D721Med (cell line): Measurements from ENCODE around the gene COX7B2.
A peak's percentile ranks its signal among the peaks of the same experiment; 100 is the strongest.

Experiments used
- DNase-seq: peaks from one replicate; pipeline ENCODE4 v3.0.0; 2011; ENCODE audit warnings: low spot score; ENCODE audit not compliant: insufficient read length
- FAIRE-seq: peaks from 2 replicates; lab custom pipeline; 2011; peaks lifted over from hg19 to GRCh38; lab: Jason Lieb, UNC
- TF ChIP-seq, protein P1 (sequence below): IDR thresholded peaks from 2 replicates; pipeline ENCODE4 v1.5.1; 2012; ENCODE audit warnings: mild to moderate bottlenecking, control low read depth; ENCODE audit not compliant: insufficient read depth; ENCODE audit errors: missing control alignments

COX7B2 gene

DNA sequence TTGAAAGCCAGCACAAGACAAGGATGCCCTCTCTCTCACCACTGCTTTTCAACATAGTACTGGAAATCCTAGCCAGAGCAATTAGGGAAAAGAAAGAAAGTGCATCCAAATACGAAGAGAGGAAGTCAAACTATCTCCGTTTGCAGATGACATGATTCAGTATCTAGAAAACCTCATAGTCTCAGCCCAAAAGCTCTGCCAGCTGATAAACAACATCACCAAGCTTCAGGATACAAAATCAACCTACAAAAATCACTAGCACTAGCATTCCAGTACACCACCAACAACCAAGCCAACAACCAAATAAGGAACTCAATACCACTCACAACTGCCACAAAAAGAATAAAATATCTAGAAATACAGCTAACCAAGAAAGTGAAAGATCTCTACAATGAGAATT lies 38.6 kb downstream of the COX7B2 start:
- TF ChIP-seq, protein P1, sequence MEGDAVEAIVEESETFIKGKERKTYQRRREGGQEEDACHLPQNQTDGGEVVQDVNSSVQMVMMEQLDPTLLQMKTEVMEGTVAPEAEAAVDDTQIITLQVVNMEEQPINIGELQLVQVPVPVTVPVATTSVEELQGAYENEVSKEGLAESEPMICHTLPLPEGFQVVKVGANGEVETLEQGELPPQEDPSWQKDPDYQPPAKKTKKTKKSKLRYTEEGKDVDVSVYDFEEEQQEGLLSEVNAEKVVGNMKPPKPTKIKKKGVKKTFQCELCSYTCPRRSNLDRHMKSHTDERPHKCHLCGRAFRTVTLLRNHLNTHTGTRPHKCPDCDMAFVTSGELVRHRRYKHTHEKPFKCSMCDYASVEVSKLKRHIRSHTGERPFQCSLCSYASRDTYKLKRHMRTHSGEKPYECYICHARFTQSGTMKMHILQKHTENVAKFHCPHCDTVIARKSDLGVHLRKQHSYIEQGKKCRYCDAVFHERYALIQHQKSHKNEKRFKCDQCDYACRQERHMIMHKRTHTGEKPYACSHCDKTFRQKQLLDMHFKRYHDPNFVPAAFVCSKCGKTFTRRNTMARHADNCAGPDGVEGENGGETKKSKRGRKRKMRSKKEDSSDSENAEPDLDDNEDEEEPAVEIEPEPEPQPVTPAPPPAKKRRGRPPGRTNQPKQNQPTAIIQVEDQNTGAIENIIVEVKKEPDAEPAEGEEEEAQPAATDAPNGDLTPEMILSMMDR: no peak
- DNase-seq (no peak), FAIRE-seq (no peak)

DNA sequence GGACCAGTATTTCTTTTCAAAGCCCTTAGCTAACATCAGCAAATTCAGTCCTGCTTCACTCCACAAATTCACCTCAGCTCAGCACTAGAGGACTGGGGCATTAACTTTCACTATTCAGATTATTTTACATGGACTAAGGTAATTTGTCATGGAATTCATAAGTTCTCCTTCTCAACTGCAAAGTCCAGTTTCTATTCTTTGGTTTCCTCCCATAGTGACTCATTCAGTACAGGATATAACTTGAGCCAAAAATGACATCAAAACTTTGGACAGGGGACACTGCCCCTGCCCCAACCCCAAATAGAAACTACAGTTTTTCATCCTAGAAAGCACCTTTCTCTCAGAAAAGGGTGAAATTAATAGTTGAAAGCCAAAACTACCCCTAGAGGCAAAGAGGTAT lies 52.7 kb downstream of the COX7B2 start:
- no peak for DNase-seq
- FAIRE-seq: no peak
- TF ChIP-seq, protein P1: no peak

DNA sequence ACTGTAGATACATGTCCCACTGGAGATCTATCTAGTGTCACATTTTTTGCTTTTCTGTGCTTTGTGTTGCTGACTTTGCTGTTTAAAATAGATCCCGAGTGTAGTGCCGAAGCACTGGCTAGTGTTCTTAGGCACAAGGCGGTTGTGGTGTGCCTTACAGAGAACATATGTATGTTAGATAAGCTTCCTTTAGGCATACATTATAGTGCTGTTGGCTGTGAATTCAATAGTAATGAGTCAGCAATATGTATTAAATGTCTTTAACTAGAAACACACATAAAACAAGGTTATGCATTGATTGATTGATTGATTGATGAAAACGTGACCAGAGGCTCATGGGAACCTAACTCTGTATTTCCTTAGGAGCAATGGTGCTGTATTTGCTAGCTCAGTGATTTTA lies 56.2 kb downstream of the COX7B2 start:
- TF ChIP-seq, protein P1: no peak
- FAIRE-seq (peak; percentile 21), DNase-seq (no peak)

DNA sequence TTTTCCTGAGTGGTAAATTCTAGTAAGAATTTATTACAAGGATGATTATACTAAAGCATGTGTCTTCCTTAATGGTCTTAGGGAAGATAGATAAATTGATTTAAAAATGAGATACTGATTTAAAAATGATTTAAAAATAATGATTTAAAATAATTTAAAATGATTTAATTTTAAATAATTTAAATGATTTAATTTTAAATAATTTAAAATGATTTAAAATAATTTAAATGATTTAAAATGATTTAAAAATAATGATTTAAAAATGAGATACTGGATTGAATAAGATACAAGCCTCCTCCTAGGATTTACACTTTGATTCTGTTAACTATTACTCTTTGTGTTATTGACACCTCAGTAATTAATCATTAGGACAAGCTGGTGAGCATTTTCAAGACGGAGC lies 59.0 kb downstream of the COX7B2 start:
- TF ChIP-seq, protein P1: no peak
- DNase-seq (no peak), FAIRE-seq (no peak)

DNA sequence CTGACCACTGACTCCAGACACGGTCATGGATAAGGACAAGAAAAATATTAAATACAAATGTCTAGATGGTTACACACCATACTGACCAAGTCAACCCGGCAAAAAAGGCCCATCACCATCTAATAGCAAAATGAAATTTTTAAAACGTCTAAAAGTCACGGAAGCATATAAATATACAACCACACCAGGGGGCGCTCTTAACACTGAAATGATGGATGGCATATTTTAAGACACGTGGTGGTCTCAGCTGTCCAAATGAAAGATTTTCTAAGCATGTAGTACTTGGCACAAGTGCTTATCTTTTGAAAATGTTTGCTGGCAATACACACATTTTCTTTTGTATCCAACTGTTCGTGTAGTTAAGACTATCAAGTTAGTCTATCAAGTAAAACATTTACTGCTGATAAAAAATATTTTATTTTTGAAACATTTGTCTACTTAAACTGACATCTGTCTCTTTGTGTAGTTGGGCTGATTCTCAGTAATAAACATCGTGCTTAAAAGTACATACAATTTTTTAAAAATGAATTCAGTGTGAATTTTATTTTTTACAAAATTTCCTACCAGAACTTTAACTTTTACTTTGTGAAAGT lies 64.6 kb downstream of the COX7B2 start:
- DNase-seq (no peak), FAIRE-seq (peak; percentile 85)
- TF ChIP-seq, protein P1: peak; percentile 77

DNA sequence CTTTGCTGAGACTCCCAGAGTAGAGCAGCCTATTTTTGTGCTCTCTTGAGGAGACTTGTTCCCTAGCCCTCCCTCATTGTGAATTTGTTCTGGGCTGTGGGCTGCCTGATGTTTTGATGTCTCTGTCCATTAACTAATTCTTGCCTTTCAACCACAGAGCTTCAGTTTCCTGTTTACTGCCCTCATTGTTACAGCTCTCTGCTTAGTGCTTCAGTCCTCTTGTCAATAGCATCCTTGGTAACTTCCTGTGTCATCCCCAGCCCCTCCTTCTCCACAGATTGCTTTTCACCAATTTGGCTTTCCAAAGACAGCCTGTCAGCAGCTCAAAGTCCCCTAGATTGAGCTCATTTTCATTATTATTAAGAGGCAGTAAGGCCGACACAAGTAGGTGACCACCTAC lies 69.9 kb downstream of the COX7B2 start:
- FAIRE-seq (no peak), DNase-seq (no peak)
- TF ChIP-seq, protein P1: no peak

DNA sequence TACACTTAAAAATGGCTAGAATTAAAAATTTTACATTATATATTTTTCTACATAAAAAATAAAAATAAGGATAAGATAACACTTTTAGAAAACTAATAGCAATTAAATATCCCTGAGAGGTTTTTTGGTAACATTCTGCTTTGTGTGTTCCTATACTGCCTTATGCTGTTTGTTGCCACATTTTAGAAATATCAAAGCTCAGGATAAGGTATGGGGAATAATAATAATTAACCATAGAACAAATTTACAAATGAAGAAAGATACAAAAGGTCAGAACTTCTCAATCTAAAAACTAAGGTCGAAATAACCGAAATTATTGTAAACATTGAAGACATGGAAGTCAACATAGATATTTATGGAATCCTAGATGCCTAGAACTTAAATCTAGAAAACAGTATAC lies 71.4 kb downstream of the COX7B2 start:
- no peak for DNase-seq
- FAIRE-seq: no peak
- TF ChIP-seq, protein P1: no peak
